Anterior cingulate cortex (tissue), 58 donors: Measurements from ENCODE around the gene DHX16.

Source experiments
- DNase-seq, 58 donors: peaks; one replicate each; lab custom pipeline; 2025; lab: John Stamatoyannopoulos, UW

The DHX16 gene

DNA sequence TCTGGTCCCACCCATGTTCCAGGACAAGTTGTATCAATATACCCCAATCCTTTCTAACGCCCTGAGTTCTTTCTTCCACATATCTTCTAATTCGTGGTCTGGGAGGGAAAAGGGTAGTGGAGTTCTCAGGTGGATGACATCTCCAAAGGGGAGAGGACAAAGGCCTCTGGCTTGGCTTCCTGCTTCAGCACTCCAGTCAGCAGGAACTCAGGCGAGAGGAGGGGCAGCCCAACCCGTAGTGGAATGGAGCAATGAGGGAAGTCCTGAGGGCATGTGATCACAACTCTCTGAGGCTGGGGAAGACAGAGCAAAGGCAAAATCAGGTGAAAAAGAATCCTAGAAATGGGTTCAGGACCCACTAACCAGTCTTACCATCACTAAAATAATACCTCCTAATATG is 27.5 kb upstream of the DHX16 start:
- no peak for DNase-seq

DNA sequence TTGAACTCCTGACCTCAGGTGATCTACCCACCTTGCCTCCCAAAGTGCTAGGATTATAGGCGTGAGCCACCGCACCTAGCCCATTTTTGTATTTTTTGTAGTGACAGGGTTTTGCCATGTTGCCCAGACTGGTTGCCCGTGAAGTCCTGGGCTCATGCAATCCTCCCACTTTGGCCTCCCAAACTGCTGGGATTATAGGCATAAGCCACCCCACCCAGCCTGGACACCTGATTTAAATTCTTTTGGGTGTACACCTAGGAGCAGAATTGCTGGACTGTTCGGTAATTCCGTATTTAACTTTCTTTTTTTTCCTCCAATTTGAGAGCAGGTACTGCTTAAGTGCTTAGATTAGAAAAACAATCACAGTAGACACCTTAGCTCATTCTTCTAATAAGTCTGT is 23.6 kb upstream of the DHX16 start:
- DNase-seq = no peak

DNA sequence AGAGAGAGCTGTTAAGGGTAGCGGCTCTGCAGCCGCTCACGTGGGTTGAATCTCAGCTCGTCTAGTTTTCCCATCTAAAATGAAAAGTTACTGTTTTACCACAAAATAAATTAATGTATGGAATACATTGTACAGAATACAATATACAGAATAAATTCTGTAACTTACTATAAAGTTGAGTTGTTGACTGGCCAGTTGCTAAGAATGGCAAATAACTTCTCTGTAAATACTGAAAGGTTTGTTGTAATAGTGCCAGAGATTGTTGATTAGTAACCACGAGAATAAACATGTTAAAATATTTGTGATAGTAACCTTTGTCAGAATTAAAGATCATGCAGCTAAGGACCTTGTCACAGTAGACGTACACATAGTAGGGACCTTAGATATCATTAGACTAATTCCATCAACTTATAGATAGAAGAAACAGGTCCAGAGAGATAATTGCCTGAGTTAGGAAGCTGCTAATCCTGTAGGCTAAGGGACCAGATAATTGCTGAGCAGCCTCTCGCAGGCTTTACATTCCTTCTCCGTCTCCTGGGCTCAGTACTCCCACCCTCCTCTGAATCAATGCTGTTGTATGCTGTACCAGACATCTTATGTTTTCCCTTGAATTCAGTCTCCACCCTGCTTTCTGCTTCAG is 18.5 kb upstream of the DHX16 start:
- DNase-seq = no peak

DNA sequence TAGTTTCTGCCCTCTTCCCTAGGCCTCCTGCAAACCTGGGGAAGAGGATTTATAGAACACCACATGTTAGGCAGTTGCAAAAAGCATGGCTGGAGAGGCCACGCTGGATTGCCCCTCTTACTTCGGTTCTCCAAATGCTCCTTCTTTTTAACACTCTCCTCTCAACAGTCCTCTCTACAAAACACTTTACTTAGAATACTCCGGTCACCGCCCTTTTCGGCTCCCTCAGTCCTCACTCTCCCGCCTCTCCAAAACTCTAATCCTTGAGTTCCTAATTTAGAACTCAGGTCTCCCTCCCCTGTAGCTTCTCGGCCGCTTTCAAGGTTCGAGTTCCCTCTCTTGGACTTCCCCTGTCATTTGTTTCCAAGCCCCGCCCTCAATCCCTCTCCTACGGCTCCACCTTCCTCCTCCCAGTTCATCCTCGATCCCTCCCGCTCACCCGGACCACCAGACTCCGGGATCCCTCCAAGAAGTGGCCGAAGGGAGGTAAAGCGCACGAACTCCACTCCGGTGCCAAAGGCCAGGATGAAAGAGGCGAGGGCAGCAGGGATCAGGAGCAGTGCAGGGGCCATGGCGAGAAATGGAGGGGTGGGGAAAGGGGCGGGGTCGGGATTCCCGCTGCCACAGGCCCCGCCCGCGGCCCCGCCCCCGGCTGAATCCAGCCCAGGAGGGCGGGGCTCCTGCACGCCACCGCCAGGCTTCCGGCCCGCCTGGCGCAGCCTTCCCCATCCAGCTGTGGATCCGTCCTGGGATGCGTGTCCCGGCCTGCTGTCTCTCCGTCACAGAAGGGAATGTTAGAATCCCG is 17.8 kb upstream of the DHX16 start, which contains the start of gene NRM:
TSS of gene NRM (minus strand) at position 582 of the 805 bp plus-strand sequence. CDS start at position 572, 10 bp downstream.
- peak in 55 of 58 donors; percentile 16 to 90 (median 73) for DNase-seq

DNA sequence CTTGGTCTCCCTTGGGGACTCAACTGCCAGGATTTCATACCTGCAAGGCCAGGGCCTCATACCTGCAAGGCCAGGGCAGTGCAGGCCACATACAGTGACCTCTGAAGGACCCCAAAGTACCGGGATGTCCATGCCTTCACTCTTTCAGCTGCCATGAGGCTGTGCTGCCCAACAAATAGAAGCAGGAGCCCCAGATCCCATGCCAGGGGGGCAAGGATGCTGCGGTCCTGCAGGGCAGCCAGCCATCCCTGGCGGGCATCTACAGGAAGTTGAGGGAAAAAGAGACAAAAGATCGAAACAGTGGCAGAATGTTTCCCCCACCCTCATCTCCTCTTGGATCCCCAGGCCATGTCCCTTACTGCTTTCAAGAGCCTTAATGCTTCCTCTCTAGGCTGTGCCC is 17.2 kb upstream of the DHX16 start:
- no peak for DNase-seq

DNA sequence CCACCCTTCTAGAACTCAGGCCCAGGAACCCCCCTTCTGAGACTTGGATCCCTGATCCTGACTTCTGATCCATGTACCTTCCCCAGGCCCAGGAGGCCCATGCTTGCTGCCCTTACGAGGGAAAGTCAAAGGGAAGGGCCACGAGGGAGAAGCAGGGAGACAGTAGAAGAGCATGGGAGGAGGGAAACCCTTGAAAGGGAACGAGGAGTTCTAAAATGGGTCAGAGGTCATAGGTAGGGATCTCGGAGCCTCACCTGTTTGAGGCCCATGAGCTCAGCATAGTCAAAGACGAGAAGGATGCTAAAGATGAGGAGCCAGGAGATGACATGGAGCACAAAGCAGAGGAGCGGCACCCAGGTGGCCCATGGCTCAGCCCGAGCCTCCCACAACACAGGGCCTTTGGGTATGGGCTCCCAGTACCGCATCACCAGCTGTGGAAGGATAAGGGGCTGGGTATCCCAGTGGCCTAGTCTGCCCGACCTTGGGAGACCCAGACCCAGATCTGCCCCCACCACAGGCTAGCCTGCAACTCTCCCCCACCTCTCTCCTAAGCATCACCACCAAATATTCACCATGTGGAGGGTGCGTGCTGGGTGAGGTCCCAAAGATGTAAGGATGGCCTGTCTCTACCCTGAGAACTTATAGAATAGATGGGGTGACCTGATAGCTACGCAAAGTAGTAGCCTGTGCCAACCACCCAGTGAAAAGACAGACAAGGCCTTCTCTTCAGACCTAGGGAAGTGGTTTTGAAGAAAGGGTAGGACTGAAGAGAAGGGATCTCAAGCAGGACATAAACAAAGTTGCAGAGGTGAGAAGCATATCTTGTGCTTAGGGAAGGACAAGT is 16.4 kb upstream of the DHX16 start:
- DNase-seq = no peak

DNA sequence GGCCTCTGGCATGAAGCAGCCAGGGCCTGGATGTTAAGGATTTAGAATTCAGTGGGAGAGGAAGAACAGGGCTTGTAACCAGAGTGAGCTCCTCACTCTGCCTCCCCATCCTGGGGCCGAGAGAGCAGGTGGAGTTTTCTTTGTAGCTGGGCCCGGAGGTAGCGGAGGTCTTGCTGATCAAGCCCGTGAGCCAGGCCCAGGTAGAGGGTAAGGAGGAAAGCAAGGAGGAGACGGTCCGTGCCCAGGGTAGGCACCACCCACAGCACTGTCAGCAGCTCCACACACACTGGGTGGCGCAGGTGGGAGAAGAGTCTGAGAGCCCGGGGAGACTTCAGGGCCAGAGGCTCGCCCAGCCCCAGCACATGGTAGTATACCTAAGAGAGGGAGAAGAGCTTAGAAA is 15.8 kb upstream of the DHX16 start:
- DNase-seq = no peak

DNA sequence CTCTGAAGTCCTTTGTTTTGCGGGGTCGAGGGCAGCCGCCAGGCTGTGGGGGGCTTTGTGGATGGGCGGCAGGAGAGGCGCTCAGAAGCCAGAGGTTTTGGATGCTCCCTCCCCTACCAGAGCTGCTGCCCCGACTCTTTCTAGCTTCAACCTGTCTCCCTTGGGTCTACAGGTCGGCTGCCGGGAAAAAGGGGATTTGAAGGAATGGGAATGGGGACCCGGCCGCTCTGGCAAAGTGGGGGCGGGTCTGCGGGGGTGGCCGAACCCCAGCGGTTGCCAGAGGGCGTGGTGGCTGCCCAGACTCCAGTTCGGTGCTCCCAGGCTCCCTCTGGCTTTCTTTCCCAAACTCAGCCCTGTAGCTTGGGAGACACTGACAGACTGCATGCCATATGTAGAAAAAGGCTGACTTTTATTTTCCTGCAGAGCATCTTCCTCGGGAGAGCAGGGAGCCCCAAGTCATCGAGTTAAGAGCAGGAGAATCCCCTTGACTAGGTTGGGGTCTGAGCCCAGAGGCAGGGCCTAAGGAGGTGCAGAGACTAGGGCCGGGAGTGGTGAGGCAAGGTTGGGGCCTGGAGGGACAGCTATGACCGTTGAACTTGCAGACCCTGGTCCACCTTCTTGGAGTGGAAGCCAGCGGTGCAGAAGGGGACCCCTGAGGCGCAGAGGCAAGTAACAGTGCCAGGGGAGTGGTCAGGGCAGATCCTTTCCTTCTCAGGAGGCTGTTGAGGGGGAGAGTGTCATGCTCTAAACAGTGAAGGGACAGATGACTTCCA is 15.0 kb upstream of the DHX16 start:
- peak in 20 of 58 donors; percentile 1 to 44 (median 23) for DNase-seq

DNA sequence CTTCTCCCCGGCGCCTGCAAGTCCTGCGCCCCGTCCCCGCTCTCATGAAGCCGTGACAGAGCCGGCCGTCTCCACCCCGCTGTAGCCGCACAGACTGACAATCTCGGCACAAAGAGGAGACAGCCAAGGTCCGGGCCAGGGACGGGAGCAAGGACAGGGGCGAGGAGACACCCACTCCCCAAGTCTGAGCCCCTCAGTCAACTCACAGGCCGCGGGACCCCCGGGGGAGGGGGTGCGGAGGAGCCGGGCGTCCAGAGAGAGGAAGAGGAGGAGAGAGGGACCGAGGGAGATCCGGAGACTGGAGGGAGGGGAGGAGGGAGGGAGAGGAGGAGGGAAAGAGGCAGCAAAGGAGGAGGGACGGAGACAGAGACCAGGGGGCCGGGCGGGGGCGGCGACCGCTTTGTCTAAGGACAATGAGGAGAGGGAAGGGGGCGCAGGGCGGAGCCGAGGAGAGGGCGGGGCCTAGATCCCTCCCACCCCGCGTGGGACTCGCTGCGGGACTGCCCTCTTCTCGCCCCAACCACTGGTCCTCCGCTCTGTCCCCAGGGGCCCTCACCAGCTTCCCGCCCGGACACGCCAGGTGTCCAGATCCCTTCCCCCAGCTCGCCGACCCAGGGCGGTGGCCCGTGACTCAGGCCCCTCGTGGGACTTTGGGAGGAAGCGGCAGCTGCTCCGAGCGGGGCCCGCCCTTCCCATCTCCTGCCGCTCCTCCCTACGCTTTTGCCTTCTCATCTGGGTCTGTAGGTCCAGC is 14.3 kb upstream of the DHX16 start:
- DNase-seq = peak in 54 of 58 donors; percentile 12 to 78 (median 56)

DNA sequence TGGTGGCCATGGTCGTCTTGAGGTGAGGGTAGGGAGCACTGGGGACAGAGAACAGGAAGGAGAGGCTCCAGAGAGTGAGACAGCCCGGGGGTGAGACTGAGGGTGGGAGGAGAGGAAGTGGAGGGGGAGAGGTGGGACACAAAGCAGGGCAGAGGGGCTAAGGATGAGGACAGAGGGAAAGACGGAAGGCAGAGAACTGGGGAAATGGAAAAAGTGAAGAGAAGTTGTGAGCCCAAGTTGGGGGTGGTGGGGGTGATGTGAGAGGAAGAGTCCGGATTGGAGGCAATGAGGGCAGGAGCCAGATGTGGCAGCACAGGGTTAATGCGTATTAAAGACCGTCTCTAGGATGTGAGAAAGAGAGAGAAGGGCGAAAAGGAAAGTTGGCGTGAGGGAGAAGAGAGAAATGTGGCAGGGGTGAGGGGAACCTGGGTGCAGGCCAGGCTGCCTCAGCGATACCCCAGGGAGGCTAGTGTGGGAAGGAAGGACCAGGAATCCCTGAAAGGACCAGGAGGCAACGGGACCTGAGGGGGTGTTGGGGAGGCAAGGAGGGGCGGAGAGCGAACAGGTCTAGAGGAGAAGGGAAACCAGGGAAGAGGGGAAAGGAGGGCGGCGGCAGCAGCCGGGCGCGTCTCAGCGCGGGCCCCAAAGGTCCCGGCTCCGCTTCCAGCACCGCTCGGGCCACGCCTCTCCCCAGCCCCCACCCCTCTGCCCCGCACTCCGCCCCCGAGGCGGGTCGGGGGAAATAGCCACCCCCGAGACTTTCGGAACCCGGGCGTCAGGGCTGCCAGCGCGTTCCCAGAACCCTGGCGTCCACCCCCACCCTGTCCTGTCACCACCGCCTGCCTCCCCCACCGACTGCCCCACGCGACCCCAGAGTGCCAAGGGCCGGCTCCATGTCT is 13.5 kb upstream of the DHX16 start, which contains the start of gene PPP1R18:
TSS of gene PPP1R18 (minus strand) at position 637 of the 899 bp plus-strand sequence. CDS start at position 10, 627 bp downstream.
- DNase-seq = peak in 43 of 58 donors; percentile 8 to 65 (median 43)

DNA sequence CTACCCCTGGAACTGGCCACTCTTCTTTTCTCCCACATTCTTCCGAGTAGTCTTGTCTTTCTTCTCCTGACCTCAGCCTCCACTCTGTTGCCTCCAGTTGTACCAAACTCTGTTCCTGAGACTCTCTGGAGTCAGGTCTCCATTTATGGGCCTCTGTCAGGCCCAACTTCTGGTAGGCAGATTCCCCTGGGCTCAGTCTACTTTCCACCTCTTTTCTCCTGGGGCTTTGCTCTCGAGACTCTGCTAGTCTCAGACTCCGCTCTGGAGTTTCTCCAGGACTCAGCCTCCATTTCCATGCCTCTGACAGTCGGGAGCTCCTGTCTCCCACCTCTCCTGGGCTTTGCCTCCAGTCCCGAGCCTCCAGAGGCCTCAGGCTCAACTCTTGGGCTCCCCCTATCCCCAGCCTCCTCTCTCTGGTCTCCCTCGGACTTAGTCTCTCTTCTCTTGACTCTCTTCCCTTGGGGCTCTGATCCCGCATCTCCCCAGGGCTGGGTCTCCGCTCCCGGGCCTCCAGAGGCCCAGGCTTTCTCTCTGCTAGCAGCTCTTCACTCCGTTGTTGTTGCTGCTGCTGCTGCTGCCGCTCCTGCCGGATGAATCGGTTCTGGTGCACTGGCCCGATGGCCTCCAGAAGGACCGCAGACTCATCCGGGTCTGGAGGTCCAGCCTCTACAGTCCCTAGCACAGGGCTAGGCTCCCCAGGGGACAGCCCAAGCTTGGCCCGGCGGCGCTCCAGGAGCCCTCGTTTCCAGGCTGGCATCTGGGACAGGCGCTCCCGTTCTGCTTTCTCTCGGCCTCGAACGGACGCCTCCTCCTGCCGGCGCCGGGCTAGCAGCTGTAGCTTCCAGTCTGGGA is 12.6 kb upstream of the DHX16 start:
- no peak for DNase-seq

DNA sequence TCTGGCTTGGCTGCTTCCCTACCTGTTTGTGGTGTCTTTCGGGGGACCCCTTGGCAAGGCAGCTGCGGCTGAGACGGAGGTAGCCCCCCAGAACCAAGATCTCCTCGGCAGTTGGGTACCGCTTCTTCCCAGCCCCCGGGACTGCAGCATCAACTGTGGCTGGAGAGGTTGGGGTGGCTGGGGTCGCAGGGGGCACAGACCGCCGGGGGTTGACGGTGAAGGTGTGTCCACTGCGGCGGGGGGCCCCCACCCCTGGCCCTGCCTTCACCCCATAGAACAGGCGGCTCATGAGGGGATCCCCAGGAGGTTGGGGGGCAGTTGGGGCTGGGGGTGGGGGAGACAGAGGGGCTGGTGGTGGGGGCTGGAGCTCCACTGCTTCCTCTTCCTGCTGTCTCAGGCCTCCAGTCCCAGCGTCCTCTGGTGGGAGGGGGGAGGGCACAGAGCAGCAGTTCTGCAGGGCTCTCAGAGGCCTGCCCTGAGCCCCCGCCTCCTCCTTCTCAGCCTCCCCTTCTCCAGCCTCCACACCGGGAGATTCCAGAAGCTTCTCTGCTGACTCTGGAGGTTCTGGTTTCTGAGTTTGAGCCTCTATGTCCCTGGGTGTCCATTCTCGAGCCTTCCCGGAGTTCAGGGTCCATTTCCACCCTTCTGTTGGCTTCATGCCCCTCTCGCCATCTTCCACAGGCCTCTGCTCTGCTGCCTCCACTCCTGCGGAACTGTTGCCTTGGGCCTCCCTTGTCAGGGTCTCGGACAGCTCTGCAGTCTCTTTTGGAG is 11.8 kb upstream of the DHX16 start:
- DNase-seq = peak in 15 of 58 donors; percentile 2 to 32 (median 14)

DNA sequence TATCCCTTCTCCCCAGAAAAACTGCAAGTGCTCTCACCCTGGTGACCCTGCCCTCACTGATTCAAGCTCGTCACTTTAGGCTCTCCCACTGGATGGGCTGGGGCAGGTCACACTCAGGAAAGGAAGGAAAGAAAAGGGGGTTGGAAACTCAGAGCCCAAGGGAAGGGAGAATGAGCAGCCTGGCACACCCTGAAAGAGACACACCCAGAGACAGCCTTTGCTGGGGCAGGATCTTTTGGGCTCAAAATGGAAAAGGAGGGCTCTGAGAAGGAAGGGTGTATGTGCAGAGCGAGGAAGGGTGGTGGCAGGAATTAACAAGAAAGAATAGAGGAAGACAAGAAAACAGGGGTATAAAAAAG is 11.2 kb upstream of the DHX16 start:
- peak in 1 of 58 donors; percentile 5 for DNase-seq

DNA sequence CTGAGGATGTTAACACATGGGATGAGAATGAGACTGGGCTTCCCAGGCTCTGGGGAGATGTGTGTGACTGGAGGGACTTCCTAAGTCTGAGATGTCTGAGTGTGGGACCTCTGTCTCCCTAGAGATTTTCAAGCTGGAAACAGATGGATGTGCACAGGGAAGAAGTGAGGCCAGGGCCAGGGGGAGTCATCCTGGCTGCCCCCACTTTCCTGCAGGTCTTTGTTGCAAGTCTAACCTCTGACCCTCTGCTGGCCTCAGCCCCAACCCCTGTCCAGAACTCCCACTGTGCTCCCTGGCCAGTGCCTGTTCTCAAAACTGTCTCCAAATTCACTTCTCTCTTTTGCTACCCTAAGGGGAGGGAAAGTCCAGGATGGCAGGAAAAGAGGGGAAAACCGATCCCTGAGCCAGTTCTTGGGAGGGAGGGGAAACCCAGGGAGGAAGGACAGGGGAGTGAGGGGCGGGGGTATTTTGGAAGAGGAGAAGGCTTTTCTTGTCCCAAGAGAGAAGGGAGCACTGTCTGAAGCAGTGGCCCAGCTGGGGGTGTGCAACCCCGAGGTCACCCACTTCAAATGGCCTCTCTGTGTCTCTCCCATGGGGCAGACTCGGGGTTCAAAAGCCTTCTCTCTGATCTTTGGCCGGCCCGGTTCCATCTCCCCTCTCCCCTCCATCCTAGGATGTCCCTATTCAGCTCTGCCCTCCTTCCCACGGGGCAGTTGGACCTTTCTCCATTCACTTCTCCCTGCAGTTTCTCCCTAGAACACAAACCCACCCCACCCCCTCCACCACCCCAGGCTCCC is 10.6 kb upstream of the DHX16 start:
- DNase-seq = peak in 4 of 58 donors; percentile 5 to 13 (median 7)
